Measurements from ENCODE around the gene ITPK1. TPM values are rescaled to one million over a fixed set of nuclear protein-coding genes. Genes with fewer than 3 reads are reported as not detected.
A peak's percentile ranks its signal among the peaks of the same experiment; 100 is the strongest.

Gene ITPK1
- total and polyA plus RNA-seq, 10 of the 15 experiments (the other 5 are each of a cell fraction or from before 2014, with no cell fraction given), result 1.3 to 73.2 (median 27.0) TPM

- H3K79me2 ChIP-seq (ENCODE audit: control insufficient read depth, insufficient read depth, low read length), result no peaks in the 10 kb centered on the region
- no TSS peak for BruUV-seq (replicated peaks)
- H3K4me2 ChIP-seq (ENCODE audit: control insufficient read depth, insufficient read depth), result no peak overlapping the region
- no peak overlapping the region for H2AFZ ChIP-seq (ENCODE audit: control insufficient read depth, low read depth, low read length)
- no peaks in the 10 kb centered on the region for H3K36me3 ChIP-seq (ENCODE audit: control insufficient read depth in 2 of 2, insufficient read depth in 2 of 2, low read length in 1 of 2)
- no peak overlapping the region for H3K4me3 ChIP-seq
- no peaks in the 10 kb centered on the region; the same call in 1 of the 2 replicates for H3K4me1 ChIP-seq (ENCODE audit: control insufficient read depth, insufficient read depth, low read length)
- no peaks in the 10 kb centered on the region for H3K27me3 ChIP-seq (replicated peaks in 1 of 2; ENCODE audit: control insufficient read depth in 2 of 2, insufficient read depth in 2 of 2, low read length in 1 of 2)
- no peak overlapping the region for H3K9ac ChIP-seq (ENCODE audit: control insufficient read depth, insufficient read depth, low read length)
- in situ Hi-C loops (cut with MboI) (no loop called here), intact Hi-C loops (cut with micrococcal nuclease; ENCODE audit: unreplicated experiment) (no loop called here)
- CTCF ChIA-PET, result no interaction called here
- SMC1A ChIA-PET (ENCODE audit: uncharacterized antibody, unreplicated experiment), result no interaction called here
- POLR2A ChIA-PET, result no interaction called here
- FAIRE-seq (no peak), ATAC-seq (peak; percentile 64), DNase-seq (ENCODE audit: low read depth, low spot score) (no peak)
- peaks cover 2% of the 10 kb centered on the region; the same call in 1 of the 3 replicates for H3K9me3 ChIP-seq (replicated peaks; ENCODE audit: control insufficient read depth, insufficient read depth, low read length)
- H4K20me1 ChIP-seq (ENCODE audit: control insufficient read depth, insufficient read depth), result no peaks in the 10 kb centered on the region
- TF ChIP-seq BCL11A (IDR thresholded peaks at IDR 0.05; ENCODE audit: low read depth, low read length) (no peak), RAD51 (IDR thresholded peaks at IDR 0.05) (no peak), POU2F2 (IDR thresholded peaks at IDR 0.05; ENCODE audit: borderline replicate concordance, low read depth, low read length) (no peak), NFYB (IDR thresholded peaks at IDR 0.05; ENCODE audit: insufficient read depth, low read depth, low read length) (no peak), SUZ12 (IDR thresholded peaks at IDR 0.05; ENCODE audit: unreplicated experiment) (no peak), PAX8 (IDR thresholded peaks at IDR 0.05) (no peak), HDGF (IDR thresholded peaks at IDR 0.05) (no peak), ZNF384 (IDR thresholded peaks at IDR 0.05; ENCODE audit: borderline replicate concordance, low read depth, low read length) (no peak), KLF5 (IDR thresholded peaks at IDR 0.05; ENCODE audit: partially characterized antibody) (no peak)
- no peak overlapping the region for H3K27ac ChIP-seq (ENCODE audit: control insufficient read depth, insufficient read depth)
- RAD21 ChIA-PET (ENCODE audit: unreplicated experiment), result no interaction called here
- WGBS (ENCODE audit: insufficient coverage, insufficient replicate concordance, low lambda C conversion rate, missing lambda C conversion rate), result 20% methylated on average over 5 of the region's 5 CpGs
Measured at GRCh38 chr14:92897922-92898565, 217.7 kb downstream of the ITPK1 start.

Measured in GM12878 (cell line).